Activated CD4-positive, alpha-beta T cell treated with anti-CD3 and anti-CD28 coated beads, Interleukin-2, amount 10 ng/mL, durations not matched to agents 7 days and 5 days (primary cell): ENCODE data around the gene SEC23IP. TPM values are rescaled to one million over a fixed set of nuclear protein-coding genes. Genes with fewer than 3 reads are reported as not detected.
"Not testable (repeated sequence)": the region's sequence is repeated elsewhere in the genome, so short reads cannot be mapped to it uniquely, and the experiment has no call there.

Source experiments
- CTCF ChIA-PET: fragments of 350-600 bp; sonication (Branson Sonifier 250); formaldehyde crosslinking; loops from one replicate; lab custom pipeline; 2021; ENCODE audit warnings: antibody characterized with exemption; lab: Charles Lee
- POLR2A ChIA-PET: fragments of 350-600 bp; sonication (Branson Sonifier 250); formaldehyde crosslinking; loops from one replicate; lab custom pipeline; 2021; ENCODE audit warnings: antibody characterized with exemption; lab: Charles Lee
- DNase-seq: peaks from one replicate; pipeline ENCODE4 v3.0.0-alpha.2; 2020
- H3K27ac Mint-ChIP-seq: one replicate; pipeline ENCODE4 v1.8.0; 2021; ENCODE audit warnings: mild to moderate bottlenecking, moderate library complexity, mixed read lengths
- H3K27me3 Mint-ChIP-seq: one replicate; pipeline ENCODE4 v1.8.0; 2021; ENCODE audit warnings: mixed read lengths
- H3K36me3 Mint-ChIP-seq: one replicate; pipeline ENCODE4 v1.8.0; 2021; ENCODE audit warnings: low read depth, mixed read lengths
- H3K4me1 Mint-ChIP-seq: one replicate; pipeline ENCODE4 v1.8.0; 2021; ENCODE audit warnings: mixed read lengths
- H3K4me3 Mint-ChIP-seq: one replicate; pipeline ENCODE4 v1.8.0; 2021; ENCODE audit warnings: mild to moderate bottlenecking, moderate library complexity, mixed read lengths
- H3K9me3 Mint-ChIP-seq: one replicate; pipeline ENCODE4 v1.8.0; 2021; ENCODE audit warnings: mixed read lengths
- total RNA-seq, 2 experiments: library from RNA; stranded (reverse); gene quantifications; one replicate each; pipeline ENCODE4 v1.2.3, GENCODE V29; 2021

SEC23IP gene
- total RNA-seq, 2 experiments from 2014 or later, result 61.6 to 73.0 TPM

DNA sequence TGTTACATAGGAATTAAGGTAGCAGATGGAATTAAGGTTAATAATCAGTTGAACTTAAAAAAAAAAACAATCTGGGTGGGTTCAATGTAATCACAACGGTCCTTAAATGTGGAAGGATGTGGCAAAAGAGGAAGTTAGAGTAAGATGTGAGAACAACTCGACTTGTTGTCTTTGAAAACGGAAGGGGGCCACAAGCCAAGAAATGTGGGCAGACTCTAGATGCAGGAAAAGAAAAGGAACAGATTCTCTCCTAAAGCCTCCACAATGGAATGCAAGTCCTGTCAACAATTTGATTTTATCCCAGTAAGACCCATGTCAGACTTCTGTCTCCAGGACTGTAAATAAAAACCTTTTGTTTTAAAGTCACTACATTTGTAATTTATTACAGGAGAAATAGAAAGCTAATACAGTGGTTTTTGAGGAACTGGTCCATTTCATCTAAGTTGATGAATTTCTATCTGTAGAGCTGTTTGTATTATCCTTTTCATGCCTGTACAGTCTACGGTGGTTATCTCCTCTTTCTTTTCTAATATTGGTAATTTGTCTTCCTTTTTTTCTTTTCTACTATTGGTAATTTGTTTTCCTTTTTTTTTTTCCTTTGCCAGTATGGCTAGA, 28.5 kb upstream of the SEC23IP start:
- CTCF ChIA-PET, result interaction anchor here (0.7 to 1.8 kb wide), 2 partner anchors 10 to 1909 kb away, joined by 3 to 6 read pairs; partner anchors contain the start of gene MCMBP
- H3K27me3 Mint-ChIP-seq, result no peaks in the 10 kb centered on the region
- DNase-seq, result no peak
- H3K4me1 Mint-ChIP-seq, result peaks cover 60% of the 10 kb centered on the region
- peaks cover 4% of the 10 kb centered on the region for H3K9me3 Mint-ChIP-seq
- POLR2A ChIA-PET, result no interaction called here
- H3K4me3 Mint-ChIP-seq, result no peak overlapping the region
- peaks cover 38% of the 10 kb centered on the region for H3K36me3 Mint-ChIP-seq
- no peak overlapping the region for H3K27ac Mint-ChIP-seq

DNA sequence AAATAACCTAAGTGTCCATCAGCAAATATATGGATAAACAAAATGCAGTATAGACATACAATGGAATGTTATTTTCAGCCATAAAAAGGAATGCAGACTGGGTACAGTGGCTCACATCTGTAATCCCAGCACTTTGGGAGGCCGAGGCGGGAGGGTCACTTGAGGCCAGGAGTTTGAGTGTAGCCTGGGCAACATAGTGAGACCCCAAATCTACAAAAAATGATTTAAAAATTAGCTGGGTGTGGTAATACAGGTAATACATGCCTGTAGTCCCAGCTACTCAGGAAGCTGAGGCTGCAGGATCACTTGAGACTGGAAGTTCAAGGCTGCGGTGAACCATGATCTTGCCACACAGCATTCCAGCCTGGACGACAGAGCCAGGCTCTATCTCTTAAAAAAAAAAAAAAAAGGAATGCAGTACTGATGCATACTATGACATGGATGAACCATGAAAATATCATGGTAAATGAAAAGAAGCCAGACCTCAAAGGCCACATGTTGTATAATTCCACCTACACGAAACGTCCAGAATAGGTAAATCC, 26.8 kb upstream of the SEC23IP start:
- no peak overlapping the region for H3K27ac Mint-ChIP-seq
- POLR2A ChIA-PET, result no interaction called here
- peaks cover 4% of the 10 kb centered on the region for H3K9me3 Mint-ChIP-seq
- no peaks in the 10 kb centered on the region for H3K27me3 Mint-ChIP-seq
- no peak for DNase-seq
- H3K36me3 Mint-ChIP-seq, result peaks cover 35% of the 10 kb centered on the region
- no peak overlapping the region for H3K4me3 Mint-ChIP-seq
- CTCF ChIA-PET, result interaction anchor here (1.8 kb wide), 1 partner anchor 8 kb away, joined by 6 read pairs; the partner anchor contains the start of gene MCMBP
- H3K4me1 Mint-ChIP-seq, result peaks cover 53% of the 10 kb centered on the region

DNA sequence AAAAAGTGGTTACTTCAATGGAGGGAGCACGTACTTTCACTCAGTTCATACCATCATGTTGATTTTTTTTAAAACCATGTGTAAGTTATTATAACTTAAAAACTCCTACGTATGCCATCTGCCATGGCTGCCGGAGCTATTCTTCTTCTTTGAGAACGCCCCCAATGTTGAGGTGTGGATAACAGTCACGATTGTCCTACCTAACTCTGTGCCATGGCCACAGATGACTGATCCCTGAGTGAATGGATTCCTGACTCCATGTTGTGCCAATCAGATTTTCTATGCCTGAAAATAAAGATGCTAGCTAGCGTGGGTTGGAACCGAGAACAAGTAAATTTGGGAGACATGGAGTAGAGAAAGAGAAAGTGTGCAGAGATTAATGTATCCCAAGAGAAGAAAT, 25.2 kb upstream of the SEC23IP start:
- no peak for DNase-seq
- H3K27me3 Mint-ChIP-seq, result no peaks in the 10 kb centered on the region
- ChIA-PET CTCF (interaction anchor here (0.8 kb wide), 1 partner anchor 182 kb away, joined by 3 read pairs; no protein-coding TSS in a partner anchor), POLR2A (no interaction called here)
- H3K36me3 Mint-ChIP-seq, result peaks cover 35% of the 10 kb centered on the region
- H3K27ac Mint-ChIP-seq, result no peak overlapping the region
- H3K4me3 Mint-ChIP-seq, result no peak overlapping the region
- peaks cover 4% of the 10 kb centered on the region for H3K9me3 Mint-ChIP-seq
- H3K4me1 Mint-ChIP-seq, result peaks cover 53% of the 10 kb centered on the region

DNA sequence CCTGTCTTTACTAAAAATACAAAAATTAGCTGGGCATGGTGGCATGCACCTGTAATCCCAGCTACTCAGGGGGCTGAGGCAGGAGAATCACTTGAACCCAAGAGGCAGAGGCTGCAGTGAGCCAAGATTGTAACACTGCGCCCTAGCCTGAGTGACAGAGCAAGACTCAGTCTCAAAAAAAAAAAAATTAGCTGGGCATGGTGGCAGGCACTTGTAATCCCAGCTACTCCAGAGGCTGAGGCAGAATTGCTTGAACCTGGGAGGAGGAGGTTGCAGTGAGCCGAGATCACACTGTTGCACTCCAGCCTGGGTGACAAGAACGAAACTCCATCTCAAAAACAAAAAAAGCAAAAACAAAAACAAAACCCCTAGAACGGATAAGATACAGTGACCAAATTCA, 23.1 kb upstream of the SEC23IP start:
- H3K4me1 Mint-ChIP-seq, result peaks cover 48% of the 10 kb centered on the region
- DNase-seq, H3K9me3 Mint-ChIP-seq, H3K27ac Mint-ChIP-seq, H3K4me3 Mint-ChIP-seq, POLR2A ChIA-PET, H3K27me3 Mint-ChIP-seq: not testable (repeated sequence)
- CTCF ChIA-PET, result interaction anchor here (0.7 to 0.8 kb wide), 3 partner anchors 10 to 15 kb away, joined by 3 read pairs; no protein-coding TSS in a partner anchor
- H3K36me3 Mint-ChIP-seq, result peaks cover 26% of the 10 kb centered on the region

DNA sequence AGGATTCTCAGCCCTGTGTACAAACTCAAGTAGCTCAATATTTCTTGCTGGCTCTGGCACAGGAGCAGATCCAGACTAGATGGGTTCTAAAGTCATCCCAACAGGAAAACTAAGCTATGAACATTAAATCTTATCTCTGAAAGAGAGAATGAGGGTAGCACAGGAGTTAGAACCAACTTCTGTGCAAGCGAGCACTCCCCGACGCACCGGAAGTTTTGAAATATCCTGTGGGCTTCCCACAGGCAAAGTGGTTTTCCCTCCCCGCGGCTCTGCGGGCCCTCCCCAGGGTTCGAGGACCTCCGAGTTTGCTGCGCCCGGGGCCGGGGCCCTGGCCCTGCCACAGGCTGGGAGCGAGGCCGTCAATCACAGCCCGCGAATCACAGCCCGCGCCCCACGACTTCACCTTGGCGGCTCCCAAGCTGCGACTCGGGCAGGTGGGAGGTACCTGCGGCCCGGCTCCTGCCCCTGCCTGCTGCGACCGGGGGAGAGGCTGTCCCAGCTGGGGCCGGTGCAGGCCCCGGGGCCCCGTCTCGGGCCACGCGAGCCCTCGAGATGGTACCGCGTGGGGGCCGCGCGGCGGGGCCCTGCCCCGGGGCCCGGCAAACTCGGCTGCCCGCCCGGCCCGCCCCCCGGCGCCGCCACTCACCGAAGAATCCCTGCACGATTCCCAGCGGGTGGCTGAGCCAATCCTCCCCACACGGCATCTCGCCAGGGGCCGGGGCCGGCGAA, 20.5 kb upstream of the SEC23IP start:
- peaks cover 37% of the 10 kb centered on the region for H3K4me1 Mint-ChIP-seq
- H3K4me3 Mint-ChIP-seq, result peak overlapping the region; percentile 89
- no peaks in the 10 kb centered on the region for H3K27me3 Mint-ChIP-seq
- CTCF ChIA-PET, result interaction anchor here (0.7 to 2.3 kb wide), 9 partner anchors 9 to 209 kb away, joined by 3 to 9 read pairs (median 5); partner anchors contain the start of genes INPP5F and SEC23IP
- POLR2A ChIA-PET, result interaction anchor here (0.6 to 2.0 kb wide), 3 partner anchors 90 to 247 kb away, joined by 4 to 7 read pairs (median 5); partner anchors contain the start of gene INPP5F
- peak overlapping the region; percentile 90 for H3K27ac Mint-ChIP-seq
- peak; percentile 58 for DNase-seq
- peaks cover 8% of the 10 kb centered on the region for H3K36me3 Mint-ChIP-seq
- no peaks in the 10 kb centered on the region for H3K9me3 Mint-ChIP-seq

DNA sequence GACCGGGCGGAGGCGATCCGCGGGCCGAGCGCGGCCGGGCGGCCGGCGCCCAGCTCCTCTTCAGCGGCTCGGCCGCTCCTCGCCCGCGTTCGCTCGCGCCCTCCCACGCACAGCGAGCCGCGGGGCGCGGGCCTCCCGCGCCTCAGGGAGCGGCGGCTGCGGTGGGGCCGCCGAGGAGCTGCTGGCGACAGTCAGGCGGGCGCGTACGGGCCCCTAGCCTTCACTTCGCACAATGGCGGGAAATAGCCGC, 20.0 kb upstream of the SEC23IP start, which contains the start of gene MCMBP:
TSS of gene MCMBP (minus strand) at position 234 of the 250 bp plus-strand sequence. CDS start 259 bp downstream, outside the sequence.
- ChIA-PET CTCF (interaction anchor here (0.9 to 2.4 kb wide), 10 partner anchors 8 to 147 kb away, joined by 3 to 15 read pairs (median 5); partner anchors contain the start of genes INPP5F and SEC23IP), POLR2A (interaction anchor here (0.6 to 2.0 kb wide), 2 partner anchors 147 to 248 kb away, joined by 5 to 7 read pairs; partner anchors contain the start of gene INPP5F)
- H3K27me3 Mint-ChIP-seq, result peaks cover under 1% of the 10 kb centered on the region
- peaks cover 6% of the 10 kb centered on the region for H3K36me3 Mint-ChIP-seq
- peaks cover 34% of the 10 kb centered on the region for H3K4me1 Mint-ChIP-seq
- peak within 1 kb of the TSS; percentile 89 for H3K4me3 Mint-ChIP-seq
- DNase-seq, result no peak
- H3K27ac Mint-ChIP-seq, result peak within 1 kb of the TSS; percentile 92
- H3K9me3 Mint-ChIP-seq, result no peaks in the 10 kb centered on the region

DNA sequence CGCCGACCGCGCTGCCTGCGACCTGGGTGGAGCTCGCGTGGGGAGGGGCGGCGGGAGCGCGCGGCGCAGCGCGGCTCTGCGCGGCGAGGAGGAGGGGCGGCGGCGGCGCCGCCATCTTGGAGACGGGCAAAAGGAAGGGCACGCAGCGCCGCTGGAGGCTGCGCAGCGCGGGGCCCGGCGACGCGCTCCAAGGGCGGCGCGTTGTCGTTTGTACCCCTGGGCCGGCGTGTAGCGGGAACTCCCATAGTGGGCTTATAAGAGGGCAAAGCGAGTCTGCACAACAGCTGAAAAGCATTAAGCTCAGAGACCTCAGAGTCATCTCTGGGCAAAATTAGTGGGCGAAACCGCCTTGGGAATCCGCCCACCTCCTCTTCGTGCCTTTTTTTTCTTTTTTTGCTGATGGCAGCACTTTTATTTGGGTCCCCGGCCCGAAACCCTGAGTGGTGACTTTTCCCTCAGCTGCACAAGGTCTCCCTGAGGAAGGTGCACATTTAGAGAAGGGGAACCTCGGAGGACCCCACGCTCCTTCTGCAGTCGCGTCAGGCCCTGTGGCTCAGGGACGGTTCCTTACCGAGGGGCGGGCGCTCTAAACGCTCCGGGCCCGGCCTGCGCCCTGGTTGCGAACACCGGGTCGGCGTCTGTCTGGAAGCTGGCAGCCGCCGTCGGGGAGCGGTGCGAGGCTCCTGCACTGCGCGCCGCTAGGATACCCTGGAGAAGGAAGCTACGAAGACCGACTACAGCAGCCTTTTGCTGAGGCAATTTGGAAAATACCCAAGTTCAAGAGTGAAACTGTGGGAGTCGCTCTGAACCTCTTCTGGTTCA, 19.5 kb upstream of the SEC23IP start:
- peak; percentile 88 for DNase-seq
- CTCF ChIA-PET, result interaction anchor here (0.8 to 2.4 kb wide), 10 partner anchors 8 to 147 kb away, joined by 3 to 15 read pairs (median 5); partner anchors contain the start of genes INPP5F and SEC23IP
- peaks cover 6% of the 10 kb centered on the region for H3K36me3 Mint-ChIP-seq
- no peaks in the 10 kb centered on the region for H3K9me3 Mint-ChIP-seq
- POLR2A ChIA-PET, result interaction anchor here (0.6 to 2.0 kb wide), 2 partner anchors 147 to 248 kb away, joined by 5 to 7 read pairs; partner anchors contain the start of gene INPP5F
- peaks cover 4% of the 10 kb centered on the region for H3K27me3 Mint-ChIP-seq
- H3K4me3 Mint-ChIP-seq, result peak overlapping the region; percentile 81
- peak overlapping the region; percentile 92 for H3K27ac Mint-ChIP-seq
- peaks cover 32% of the 10 kb centered on the region for H3K4me1 Mint-ChIP-seq

DNA sequence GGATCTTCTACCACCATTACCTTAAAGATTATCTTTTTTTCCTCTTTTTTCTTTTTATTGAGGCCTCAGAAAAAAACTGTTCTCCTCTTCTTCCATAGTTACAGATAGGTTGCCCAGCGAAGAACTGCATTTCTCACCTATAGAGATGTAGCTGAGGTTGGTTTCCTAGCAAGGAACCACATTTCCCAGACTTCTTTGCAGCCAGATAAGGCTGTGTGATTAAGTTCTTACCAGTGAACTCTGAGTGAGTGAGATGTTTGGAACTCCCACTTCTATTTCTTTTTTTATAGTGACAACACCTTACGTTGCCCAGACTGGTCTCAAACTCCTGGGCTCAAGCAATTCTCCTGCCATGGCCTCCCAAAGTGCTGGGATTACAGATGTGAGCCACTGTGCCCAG, 14.0 kb upstream of the SEC23IP start:
- H3K36me3 Mint-ChIP-seq, result no peaks in the 10 kb centered on the region
- no peak overlapping the region for H3K27ac Mint-ChIP-seq
- H3K27me3 Mint-ChIP-seq, result peaks cover 9% of the 10 kb centered on the region
- DNase-seq, result no peak
- peaks cover 12% of the 10 kb centered on the region for H3K4me1 Mint-ChIP-seq
- no peaks in the 10 kb centered on the region for H3K9me3 Mint-ChIP-seq
- H3K4me3 Mint-ChIP-seq, result no peak overlapping the region
- ChIA-PET POLR2A (no interaction called here), CTCF (no interaction called here)

DNA sequence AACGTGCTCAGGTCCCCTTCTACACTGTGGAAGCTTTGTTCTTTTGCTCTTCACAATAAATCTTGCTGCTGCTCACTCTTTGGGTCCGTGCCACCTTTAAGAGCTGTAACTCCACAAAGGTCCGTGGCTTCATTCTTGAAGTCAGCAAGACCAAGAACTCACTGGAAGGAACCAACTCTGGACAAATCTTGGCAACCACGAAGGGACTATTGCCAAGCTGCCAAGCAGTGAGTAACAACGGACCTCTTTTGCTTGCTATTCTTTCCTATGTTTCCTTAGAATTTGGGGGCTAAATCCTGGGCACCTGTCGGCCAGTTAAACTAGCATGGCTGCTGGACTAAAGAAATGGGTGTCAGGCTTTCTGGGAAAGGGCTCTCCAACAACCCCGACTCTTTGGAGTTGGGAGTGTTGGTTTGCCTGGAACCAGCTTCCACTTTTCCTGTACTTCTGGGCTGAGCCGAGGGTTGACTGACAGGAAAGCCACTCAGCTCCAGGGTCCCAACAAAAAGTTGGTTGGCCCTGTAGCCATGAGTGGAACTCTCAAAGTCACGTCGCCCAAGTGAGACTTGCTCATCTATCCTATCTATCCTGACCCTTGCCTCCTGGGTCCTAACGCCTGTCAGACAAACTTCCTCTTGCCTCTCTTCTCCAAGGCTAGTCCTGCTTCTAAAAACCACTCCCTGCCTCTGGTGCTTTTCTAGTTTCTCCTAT, 8.5 kb upstream of the SEC23IP start:
- CTCF ChIA-PET, result interaction anchor here (1.1 kb wide), 1 partner anchor 12 kb away, joined by 5 read pairs; no protein-coding TSS in a partner anchor
- not testable (repeated sequence) for H3K36me3 Mint-ChIP-seq, H3K4me1 Mint-ChIP-seq, H3K27ac Mint-ChIP-seq, DNase-seq, H3K4me3 Mint-ChIP-seq, H3K9me3 Mint-ChIP-seq
- peaks cover 11% of the 10 kb centered on the region for H3K27me3 Mint-ChIP-seq
- POLR2A ChIA-PET, result interaction anchor here (0.7 kb wide), 1 partner anchor 38 kb away, joined by 3 read pairs; no protein-coding TSS in a partner anchor

DNA sequence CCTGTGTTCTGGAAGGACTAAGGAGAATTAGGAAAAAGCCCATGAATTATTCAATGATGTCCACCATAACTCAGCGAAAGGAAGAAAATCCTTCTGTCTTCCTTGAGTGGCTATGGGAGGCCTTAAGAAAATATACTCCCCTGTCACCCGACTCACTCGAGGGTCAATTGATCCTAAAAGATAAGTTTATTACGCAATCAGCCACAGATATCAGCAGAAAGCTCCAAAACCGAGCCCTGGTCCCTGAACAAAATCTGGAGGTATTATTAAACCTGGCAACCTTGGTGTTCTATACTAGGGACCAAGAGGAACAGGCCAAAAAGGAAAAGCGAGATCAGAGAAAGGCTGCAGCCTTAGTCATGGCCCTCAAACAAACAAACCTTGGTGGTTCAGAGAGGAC, 6.5 kb upstream of the SEC23IP start:
- DNase-seq, H3K9me3 Mint-ChIP-seq, H3K36me3 Mint-ChIP-seq, H3K4me1 Mint-ChIP-seq, POLR2A ChIA-PET, H3K4me3 Mint-ChIP-seq, H3K27ac Mint-ChIP-seq: not testable (repeated sequence)
- H3K27me3 Mint-ChIP-seq, result peaks cover 11% of the 10 kb centered on the region
- CTCF ChIA-PET, result interaction anchor here (0.6 to 1.2 kb wide), 2 partner anchors 26 to 155 kb away, joined by 3 to 4 read pairs; no protein-coding TSS in a partner anchor

DNA sequence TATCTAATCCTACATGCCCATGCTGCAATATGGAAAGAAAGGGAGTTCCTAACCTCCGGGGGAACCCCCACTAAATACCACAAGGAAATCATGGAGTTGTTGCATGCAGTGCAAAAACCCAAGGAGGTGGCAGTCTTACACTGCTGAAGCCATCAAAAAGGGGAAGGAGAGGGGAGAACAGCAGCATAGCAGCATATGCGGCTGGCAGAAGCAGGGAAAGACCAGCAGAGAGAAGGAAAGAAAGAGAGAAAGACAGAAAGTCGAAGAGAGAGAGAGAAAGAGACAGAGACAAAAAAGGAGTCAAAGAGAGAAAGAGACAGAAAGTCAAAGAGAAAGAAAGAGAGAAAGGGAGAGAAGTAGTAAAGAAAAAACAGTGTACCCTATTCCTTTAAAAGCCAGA, 3.8 kb upstream of the SEC23IP start:
- H3K36me3 Mint-ChIP-seq, DNase-seq, POLR2A ChIA-PET, H3K27ac Mint-ChIP-seq, H3K4me3 Mint-ChIP-seq, H3K9me3 Mint-ChIP-seq, H3K27me3 Mint-ChIP-seq, H3K4me1 Mint-ChIP-seq: not testable (repeated sequence)
- CTCF ChIA-PET, result interaction anchor here (1.1 kb wide), 1 partner anchor 16 kb away, joined by 4 read pairs; the partner anchor contains the start of gene MCMBP
